ENCODE measurements around the gene SSBP3.
A peak's percentile ranks its signal among the peaks of the same experiment; 100 is the strongest.

The SSBP3 gene

DNA sequence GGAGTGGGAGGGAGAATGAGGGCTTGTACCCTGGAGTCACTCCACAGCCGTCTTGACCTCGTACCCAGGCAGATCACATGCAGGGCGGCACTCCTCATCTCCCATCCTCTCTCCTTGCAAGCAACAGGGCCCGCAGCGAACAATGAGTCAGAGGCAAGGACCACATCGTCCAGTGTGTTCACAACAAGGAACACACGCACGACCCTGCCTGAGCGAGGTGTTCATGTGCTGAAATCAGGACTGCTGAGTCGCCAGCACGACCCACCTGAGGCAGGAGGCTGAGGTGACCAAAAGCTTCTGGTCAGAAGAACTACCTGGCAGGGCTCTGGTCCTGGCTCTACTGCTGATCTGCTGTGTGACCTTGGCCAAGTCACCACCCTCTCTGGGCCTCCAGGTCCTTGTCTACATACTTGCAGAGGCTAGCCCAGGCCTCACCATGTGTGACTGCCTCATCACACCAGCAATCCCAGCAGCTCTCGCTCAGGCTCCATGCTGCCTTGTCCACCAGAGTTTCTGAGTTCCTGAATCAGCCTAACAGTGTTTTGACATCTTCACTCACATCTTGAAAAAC, 78.0 kb downstream of the SSBP3 start:
- DNase-seq = no peak

DNA sequence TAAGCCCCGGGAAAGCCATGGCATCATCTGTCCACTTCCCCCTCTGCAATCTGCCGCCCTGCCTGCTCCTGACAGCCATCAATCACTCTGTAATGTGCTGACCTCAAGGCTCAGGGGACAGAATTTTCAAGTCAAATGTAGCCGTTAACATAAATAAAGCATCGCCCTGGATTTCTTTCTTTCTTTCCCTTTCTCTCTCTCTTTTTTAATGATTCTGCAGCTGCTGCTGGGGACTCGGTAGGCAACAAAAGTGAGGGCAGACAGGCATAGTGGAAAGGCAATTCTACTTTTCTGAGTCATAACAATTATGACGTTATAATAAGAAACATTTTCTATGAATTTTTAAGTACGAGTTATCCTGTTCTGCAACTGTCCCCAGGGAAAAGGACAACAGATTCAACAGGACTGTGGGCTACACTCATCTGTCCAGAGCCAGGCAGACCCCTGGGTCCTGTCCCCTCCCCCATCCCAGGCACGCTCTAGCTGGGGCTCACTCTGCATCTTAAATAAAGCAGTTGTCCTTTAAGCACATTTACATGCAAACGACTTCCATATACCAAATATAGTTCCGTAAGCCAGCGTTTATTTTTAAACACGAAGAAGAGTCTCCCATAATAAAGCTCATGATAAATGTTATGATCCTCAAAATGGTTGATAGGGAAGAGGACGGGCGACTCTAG, 78.7 kb downstream of the SSBP3 start:
- no peak for DNase-seq

DNA sequence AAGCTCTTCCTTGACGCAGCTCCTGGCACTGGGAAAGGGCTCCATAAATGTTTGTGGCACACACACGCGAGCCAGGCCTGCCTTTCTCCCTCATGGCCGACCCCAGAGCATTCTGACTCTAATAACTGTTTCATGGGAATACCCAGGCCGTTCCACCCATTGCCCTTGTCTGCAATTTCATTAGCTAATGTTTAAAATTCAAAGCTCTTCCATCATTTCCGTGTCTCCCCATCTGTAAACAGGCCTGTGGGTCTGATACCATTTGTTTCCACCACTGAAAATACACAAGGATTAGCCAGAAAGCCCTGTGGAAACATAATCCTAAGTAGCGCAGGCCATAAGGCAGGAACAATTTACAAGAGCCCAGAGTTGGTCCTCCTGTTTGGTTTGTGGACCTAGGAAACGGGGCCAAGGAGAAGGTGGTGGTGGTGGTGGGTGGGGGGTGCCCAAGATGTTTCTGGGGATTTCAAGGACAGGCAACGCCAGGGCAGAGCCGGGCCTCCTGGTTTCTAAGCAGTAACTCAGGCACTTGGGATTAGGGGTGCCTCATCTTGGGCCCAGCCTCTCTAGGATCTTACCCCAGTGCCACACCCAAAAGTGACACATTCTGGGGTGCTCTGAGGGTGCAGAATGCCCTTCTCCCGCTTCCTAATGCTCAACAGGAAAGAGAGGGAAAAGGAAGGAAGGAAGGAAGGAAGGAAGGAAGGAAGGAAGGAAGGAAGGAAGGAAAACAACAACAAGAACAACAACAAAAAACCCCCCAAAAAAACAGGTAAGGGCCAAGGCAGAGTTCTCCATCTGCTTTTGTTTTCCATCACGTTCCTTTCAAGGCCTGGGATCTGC, 79.4 kb downstream of the SSBP3 start:
- no peak for DNase-seq

DNA sequence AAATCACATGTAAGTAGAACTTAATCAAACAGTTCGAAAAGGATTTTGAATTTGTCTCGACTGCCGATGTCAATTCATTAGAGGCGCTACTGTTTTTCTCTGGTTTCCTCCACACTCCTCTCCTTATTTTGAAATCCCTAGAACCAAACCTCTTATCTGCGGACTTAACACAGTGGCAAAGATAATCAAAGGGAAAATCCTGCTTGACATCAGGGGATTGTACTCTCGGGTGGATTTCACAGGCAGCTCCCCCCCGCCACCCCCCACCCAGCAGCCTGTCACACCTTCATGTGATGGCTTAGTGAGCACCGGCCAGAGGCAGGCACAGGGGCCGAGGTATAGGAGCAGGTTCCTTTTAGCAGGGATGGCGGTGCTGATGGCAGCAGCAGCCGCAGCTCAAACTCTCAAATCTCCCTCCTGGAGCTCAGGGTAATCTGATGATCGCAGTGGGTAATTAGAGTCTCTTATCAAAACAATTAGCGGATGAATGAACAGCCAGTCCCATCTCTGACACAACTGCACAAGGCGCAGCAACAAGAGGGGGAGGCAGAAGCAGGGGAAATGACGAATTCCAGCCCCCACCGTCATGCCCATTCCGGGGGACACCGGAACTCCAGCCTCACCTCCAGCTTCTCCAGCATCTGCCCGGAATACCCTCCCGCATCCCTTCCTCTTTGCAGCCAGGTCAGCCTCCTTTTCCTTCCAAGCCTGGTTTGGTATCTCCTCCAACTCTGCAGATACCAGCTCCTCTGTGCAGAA, 80.3 kb downstream of the SSBP3 start:
- DNase-seq = no peak

DNA sequence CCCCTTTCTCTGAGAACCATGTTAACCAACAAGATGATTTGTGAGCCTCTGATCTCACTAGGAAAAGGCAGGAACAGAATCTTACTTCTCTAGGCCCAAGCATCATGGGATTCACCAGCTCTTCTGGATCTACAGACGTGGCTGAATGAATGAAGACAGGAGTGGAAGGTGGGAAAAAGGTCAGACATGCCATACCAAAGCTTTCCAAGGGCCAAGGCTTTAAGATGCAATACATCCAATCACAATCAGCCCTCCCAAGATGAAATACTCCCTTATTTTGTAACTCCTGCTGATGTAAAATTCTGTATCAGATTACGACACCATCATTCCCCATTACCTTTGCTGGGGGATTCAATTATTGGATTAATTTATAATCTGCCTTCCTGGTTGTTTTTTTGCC, 80.9 kb downstream of the SSBP3 start:
- no peak for DNase-seq

DNA sequence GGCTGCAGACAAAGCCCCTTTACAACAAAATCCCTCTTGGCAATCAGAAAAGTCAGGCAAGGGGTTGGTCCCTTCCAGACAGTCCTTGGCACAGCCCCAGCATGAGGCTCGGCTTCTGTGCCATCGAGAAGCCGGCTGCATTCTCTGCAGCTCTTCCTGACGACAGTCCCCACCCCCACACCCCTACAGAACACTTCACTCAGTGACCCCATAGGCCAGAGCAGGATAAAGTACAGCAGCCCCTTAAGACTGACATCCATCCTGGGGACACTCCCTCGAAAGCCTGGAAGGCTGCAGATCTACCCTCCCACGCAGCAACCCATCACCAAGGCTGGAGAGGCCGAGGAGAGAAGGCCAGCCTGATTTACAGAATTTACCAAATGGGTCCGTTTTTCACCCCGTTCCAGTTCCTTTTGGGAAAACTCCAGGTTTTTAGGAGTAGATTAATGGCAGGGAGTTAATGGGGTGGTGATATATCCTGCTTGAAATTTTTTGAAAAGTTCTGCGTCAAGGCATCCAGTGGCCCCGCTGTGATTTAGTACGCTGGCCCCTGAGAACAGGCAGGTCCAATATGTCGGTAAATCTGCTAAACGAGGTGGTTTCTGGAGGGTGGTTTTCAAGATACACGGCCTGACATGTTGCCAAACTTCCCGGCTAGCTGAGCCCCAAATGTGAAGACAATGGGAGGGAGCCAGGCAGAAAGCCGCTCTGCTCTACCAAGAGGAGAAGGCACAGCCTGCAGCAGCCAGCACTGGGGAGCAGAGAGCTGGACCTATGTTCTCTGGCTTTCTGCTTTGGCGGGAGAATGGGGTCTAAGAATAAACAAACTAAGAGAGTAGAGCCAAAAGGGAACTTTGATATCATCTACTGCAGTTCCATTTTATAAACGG, 81.7 kb downstream of the SSBP3 start:
- no peak for DNase-seq

DNA sequence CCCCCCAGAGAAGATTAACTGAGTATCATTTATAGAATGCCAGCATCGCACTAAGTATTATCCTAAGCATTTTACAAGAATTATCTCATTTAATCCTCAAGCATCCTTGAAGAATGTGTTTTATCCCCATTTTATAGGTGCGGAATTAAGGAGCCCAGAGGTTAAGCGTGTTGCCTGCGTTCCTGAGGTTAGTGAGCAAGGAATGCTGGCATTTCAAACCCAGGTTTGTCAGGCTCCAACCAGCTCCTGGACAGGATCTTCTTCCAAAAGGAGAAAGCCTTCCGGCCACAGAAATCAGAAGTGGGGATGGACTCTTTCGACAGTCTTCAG, 82.3 kb downstream of the SSBP3 start:
- no peak for DNase-seq

DNA sequence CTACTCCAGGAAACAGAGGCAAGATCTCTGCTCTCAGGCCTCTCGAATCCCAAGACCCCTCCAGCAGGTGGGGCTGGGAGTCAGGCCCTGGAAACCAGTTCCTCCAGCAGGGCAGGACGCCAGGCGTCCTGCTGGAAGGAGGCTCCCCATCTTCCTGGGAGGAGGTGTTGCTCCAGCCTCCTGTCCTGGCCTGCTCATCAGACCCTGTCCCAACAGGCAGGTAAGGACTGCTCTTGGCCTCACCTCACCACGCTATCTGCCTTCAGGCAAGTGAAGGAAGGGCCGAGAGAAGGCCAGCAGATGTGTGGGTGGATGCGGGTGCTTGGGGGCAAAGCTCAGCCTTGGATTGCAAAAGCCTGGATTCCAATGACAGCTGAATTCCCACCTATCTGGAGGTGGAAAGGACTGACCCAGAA, 82.9 kb downstream of the SSBP3 start:
- no peak for DNase-seq

DNA sequence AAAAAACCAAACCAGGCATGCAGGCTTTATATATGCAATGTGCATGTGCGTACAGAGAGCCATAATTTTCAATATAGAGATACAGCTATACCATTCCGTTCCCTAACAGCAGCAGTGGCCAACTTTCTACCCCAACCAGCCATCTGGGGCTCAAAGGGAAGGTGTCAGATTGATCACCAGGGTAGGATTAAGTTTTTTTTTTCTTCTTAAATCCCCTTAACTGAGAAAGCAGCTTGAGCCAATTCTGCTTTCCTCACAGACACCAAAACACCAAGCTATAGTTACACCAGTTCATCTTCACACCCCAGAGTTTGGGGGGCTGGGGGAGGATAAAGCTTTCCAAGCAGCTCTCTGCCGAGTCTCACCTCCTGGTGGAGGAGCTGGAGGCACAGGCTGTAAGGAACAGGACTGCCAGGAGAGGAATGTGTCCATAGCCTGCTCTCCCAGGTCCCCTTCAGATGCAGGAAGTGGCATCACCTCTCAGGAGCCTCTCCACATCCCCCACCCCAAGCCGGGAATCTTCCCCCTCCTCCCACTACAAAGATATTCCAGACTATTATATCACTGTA, 87.9 kb downstream of the SSBP3 start:
- DNase-seq = no peak

DNA sequence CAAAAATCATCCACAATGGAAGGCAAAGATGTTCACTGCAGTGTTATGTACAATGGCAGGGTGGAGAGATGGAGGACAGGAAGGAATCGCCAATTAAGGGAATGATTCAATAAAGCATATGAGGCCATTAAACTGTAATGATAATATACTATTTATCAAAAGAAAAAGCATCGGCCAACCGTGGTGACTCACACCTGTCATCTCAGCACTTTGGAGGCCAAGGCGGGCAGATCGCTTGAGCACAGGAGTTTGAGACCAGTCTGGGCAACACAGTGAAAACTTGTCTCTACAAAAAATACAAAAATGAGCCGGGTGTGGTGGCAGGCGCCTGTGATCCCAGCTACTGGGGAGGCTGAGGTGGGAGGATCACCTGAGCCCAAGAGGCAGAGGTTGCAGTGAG, 89.1 kb downstream of the SSBP3 start:
- DNase-seq = no peak

DNA sequence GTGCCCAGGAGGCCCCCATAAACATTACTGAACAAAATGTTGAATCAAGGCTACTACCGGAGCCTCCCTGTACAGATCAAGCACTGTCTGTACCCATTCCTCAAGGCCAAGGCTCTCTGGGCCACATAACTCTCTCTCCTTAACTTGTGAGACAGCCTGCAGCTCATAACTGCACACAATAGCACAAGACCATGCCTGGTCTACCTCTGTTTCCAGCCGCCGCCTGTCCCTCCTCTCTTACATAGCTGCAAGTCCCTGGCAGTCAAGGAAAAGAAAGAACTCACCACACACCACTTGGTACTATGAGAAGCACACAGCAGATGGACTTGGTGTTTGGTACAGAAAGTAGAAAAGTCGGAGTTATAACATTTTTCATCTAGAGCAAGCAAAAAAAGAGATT, 91.1 kb downstream of the SSBP3 start:
- DNase-seq = no peak

DNA sequence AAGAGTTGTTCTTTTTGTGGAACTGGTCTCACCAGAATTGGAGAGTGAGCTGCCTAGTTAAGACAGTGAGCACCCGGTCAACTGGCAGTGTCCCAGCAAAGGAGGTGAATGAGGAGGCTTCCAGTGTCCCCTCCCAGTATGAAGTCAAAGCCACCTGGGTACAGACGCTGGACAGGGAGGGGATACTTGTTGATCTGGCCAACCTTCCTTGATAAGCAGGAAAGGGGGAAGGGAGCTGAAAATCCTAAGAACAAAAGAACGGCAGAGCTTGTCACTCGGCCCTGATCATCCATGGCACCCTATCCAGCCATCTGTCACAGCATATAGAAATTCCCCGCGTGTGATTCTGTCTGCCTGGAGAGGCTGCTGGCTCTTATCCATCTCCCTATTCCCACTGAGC, 91.5 kb downstream of the SSBP3 start:
- DNase-seq = no peak

DNA sequence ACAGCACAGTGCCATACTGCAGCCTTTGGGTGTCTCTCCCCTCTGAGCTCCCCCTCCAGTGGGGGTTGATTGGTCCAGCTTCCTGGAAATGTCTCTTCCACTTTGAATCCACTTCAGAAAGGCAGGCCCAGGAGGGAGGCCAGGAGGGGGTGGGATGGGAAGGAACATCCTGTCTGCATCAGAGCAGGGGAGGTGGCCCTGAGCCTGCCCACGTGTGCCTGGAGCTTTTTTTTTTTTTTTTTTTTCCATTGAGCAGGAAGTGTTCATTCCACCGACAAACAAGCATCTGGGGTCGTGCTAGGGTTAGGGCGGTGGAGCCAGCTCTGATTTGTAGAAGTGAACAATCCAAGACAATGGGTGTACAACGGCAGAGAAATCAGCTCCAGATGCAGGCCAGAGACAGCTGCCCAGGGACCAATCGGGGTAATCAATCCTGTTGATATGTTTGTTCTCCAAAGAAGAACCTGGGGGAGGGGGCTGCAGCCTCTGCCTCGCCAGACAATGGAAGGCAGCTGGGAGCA, 93.3 kb downstream of the SSBP3 start:
- no peak for DNase-seq

DNA sequence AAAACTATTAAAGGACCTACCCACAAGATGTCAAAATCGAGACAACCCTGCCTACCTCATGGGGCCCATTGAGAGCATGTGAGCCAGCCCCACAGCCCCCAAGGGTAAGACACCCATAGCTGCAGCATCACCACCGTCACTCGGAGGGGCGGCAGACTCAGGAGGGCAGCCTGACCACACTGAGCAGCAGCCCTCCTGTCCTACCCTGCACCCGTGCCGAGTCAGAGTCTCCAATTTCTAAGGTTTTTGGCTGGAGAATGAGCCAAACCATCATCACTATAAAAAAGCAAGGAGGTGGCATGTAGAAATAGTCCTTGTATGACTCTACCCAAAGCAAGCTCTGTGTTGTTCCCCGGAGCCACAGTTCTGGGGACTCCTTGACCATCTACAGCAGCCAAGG, 94.7 kb downstream of the SSBP3 start:
- DNase-seq = no peak

DNA sequence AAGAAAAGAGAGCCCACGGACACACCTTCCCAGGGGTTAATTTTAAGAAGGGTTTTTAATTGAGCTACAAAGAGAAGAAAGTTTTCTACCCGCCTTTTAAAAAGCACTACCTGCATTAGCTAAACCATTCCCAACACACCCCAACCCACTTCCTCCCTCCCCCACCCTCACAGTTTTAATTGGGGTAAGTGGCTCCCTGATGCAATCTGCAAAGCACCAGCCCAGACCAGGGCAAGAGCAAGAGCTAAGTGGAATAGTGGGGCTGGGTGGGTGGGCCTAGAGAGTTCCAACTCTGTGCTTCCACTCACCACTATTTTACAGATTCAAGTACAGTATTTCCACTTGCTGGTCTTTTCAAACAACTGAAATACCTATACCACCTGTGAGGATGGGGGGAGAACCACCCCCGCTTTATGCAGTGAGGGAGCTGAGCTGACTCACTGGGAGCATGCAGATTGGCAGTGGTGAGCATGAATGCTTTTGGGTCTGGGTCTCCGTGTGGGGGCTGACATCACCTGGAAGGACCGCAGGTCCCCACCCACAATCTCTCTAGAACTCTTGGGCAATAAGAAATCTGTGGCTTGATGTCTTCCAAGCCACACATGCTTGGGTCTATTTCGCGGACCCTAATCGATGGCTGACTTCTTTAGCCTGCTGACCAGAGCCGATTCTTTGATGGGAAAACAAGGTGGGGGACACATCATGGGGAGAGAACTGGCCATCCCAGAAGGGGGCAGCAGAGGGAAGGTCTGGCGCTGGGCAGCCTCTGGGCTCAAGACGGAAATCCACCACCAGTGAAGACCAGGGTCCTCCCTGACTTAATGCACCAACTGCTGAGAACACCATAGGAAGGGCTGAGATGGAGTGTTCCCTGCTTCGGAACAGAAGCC, 95.5 kb downstream of the SSBP3 start:
- peak in 1 of 2 donors; percentile 8 for DNase-seq

DNA sequence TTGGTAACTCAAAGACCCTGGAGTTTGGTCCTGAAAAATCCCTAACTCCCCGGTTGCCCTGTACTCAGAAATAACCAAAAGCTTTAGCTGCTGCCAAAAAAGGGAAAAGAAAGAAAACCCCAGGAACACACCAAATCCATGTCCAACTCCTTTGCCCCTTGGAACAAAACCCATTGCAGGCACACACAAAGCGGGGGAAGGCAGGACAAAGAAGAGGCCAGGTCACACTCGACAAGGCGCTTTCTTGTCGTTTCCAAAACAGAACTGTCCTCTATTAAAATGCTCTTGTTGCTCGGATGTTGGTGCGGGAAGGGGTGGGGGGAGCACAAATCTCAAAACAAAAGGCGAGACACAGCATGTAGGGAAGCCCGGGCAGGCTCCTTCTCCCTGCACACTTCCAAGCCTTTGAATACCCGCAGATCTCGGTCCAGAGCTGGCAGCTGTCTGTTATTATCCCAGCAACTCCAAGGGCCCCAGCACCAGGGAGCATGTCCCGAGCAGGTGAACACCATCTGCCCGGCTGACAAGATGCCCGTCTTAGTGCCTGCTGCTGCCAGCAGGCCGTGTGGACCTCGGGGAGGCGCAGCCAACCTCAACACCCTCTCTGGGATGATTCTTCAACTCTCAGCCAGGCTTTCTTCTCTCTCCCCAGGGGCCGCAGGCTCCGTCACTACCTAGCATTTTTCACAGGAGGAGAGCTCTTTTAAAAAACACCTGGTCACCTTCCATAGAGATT, 96.4 kb downstream of the SSBP3 start:
- no peak for DNase-seq

DNA sequence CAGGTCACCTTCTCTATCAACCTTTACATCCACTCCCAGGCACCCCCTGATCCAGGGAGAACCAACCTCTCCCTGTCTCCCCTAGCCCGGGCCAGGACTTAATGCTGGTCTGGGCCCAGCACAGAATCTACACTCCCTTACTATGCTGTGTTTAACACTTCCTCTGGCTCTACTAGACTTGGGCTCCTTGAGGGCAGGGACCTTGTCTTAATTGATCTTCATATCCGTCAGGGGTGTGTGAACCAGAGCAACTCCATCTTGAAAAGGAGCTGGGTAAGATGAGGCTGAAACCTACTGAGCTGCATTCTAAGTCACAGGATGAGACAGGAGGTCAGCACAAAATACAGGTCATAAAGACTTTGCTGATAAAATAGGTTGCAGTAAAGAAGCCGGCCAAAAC, 98.9 kb downstream of the SSBP3 start:
- no peak for DNase-seq

DNA sequence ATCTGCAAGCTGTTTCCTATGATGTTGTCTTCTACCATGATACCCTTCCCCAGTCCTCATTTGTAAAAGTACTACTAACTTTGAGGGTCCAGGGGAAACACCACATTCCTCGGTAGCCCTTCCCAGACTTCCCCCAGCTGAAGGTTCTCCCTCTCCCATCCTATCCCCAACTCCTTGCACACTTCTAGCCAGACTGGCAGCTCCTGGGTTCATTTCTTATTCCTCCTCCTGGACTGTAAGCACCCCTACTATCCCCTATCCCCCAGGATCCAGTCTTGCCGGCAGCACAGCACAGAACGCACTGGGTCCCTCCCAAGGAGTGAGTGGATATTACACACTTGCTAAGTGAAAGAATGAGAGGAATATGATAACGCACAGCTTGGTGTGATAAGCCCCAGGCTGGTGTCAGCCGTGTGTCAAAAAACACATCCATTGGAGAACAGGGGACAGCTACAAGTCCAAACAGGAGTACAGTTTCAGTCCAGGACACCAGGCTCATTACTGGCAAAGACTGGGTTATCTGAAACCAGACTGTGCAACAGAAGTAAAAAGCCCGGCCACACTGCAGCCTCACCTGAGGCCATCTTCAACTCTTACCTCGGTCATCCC, 100.2 kb downstream of the SSBP3 start:
- no peak for DNase-seq

DNA sequence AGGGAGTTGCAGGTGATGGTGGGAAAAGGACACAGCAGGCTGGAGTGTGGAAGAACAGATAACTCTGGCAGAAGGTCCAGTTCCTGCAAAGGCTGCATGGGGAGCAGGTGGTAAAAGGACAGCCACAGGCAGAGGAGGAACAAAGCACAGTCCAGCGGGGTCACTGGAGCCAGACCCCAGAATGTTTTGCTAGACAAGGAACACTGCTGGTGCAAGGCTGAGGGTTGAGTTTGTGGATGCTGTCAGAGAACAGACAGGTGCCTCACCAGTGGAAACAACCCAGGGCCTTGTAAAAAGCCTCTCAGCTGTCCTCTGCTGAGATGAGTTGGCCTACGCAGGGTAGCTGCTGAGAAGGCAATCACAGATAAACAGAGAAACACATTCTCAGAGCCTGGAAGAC, 101.7 kb downstream of the SSBP3 start:
- DNase-seq = no peak
